GM08714 (cell line): ENCODE results near the gene TMEM207.

Experiments used
- H3K4me3 ChIP-seq: fragments of 200-500 bp; sonication (Bioruptor generic); 2 replicates; pipeline ENCODE4 v1.5.1; 2014; ENCODE audit warnings: mild to moderate bottlenecking, low read length, inconsistent platforms
- ZNF274 ChIP-seq: IDR thresholded peaks from 2 replicates; pipeline ENCODE4 v1.6.1; 2012; ENCODE audit warnings: mild to moderate bottlenecking, low read depth, low read length

TMEM207 gene

DNA sequence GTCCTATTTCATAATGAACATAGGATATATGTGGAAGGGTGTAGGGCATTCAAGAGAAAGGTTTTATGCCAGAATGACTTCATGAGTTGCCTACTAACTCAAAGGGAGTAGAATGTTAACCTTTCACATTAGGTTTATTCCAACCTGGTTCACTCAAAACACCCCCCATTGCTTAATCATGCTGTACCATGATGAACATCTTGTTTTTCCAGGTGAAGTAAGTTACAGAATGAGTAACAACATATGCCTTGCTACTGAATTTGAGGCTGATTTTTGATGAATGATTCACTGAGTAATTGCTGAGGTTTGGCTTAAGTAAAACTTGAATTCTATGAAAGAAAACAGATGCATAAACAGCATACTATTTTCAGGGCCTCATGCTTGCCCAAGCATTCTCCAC lies 67.6 kb downstream of the TMEM207 start:
- TF ChIP-seq ZNF274 = no peak
- no peak overlapping the region for H3K4me3 ChIP-seq

- TF ChIP-seq ZNF274 = no peak
- H3K4me3 ChIP-seq = no peak overlapping the region
These were observed 68.3 kb downstream of the TMEM207 start for GRCh38 chr3:190381441-190381840.

- no peak overlapping the region for H3K4me3 ChIP-seq
- TF ChIP-seq ZNF274 = no peak
These were observed 69.5 kb downstream of the TMEM207 start for GRCh38 chr3:190380184-190380583.
